Epithelial cell of esophagus (primary cell): ENCODE data around the gene TRMT10A.

Experiments
- DNase-seq: peaks from one replicate; pipeline ENCODE4 v3.0.0; 2010; ENCODE audit warnings: low read depth
- H3K4me3 ChIP-seq: 2 replicates; pipeline ENCODE4 v1.5.1; 2011; ENCODE audit warnings: mild to moderate bottlenecking, low read length, control low read depth
- CTCF ChIP-seq: IDR thresholded peaks from 2 replicates; pipeline ENCODE4 v1.5.1; 2011; ENCODE audit warnings: low read depth, mild to moderate bottlenecking, low read length, control low read depth, inconsistent platforms; ENCODE audit not compliant: insufficient read depth; ENCODE audit errors: missing control alignments

Gene TRMT10A

GRCh38 chr4:99563310-99564186 is at the start of gene TRMT10A:
TSS of gene TRMT10A (minus strand) at chr4:99564039. CDS start at chr4:99559338, 4,701 bp downstream.
- peak within 1 kb of the TSS; percentile 84 for H3K4me3 ChIP-seq
- TF ChIP-seq CTCF, result no peak
- peak; percentile 99 for DNase-seq

- no peak for DNase-seq
- no peak for TF ChIP-seq CTCF
Measured at GRCh38 chr4:99612704-99613103, 48.9 kb upstream of the TRMT10A start.

GRCh38 chr4:99612281-99612680 is 48.4 kb upstream of the TRMT10A start:
- no peak overlapping the region for H3K4me3 ChIP-seq
- peak; percentile 10 for DNase-seq

More at GRCh38 chr4:99612704-99613103, 48.9 kb upstream of the TRMT10A start:
- H3K4me3 ChIP-seq, result no peak overlapping the region

GRCh38 chr4:99610605-99611175 is 46.9 kb upstream of the TRMT10A start:
- no peak overlapping the region for H3K4me3 ChIP-seq
- no peak for DNase-seq
- no peak for TF ChIP-seq CTCF

More at GRCh38 chr4:99612281-99612680, 48.4 kb upstream of the TRMT10A start:
- no peak for TF ChIP-seq CTCF

- H3K4me3 ChIP-seq, result no peak overlapping the region
- no peak for TF ChIP-seq CTCF
- no peak for DNase-seq
Measured at GRCh38 chr4:99608417-99608816, 44.6 kb upstream of the TRMT10A start.

GRCh38 chr4:99606716-99607115 is 42.9 kb upstream of the TRMT10A start:
- H3K4me3 ChIP-seq, result no peak overlapping the region
- TF ChIP-seq CTCF, result no peak
- no peak for DNase-seq
